Activated naive CD4-positive, alpha-beta T cell treated with anti-CD3 and anti-CD28 coated beads for 36 hours (primary cell): ENCODE results near the gene KIRREL1. TPM values are rescaled to one million over a fixed set of nuclear protein-coding genes. Genes with fewer than 3 reads are reported as not detected.

Source experiments
- CTCF ChIA-PET: fragments of 350-600 bp; sonication (Branson Sonifier 250); formaldehyde crosslinking; loops from one replicate; lab custom pipeline; 2021; ENCODE audit warnings: antibody characterized with exemption; lab: Charles Lee
- DNase-seq: peaks from one replicate; pipeline ENCODE4 v3.0.0-alpha.2; 2020
- H3K27ac Mint-ChIP-seq: one replicate; pipeline ENCODE4 v1.8.0; 2021; ENCODE audit warnings: mild to moderate bottlenecking, mixed read lengths
- H3K27me3 Mint-ChIP-seq: one replicate; pipeline ENCODE4 v1.8.0; 2021; ENCODE audit warnings: low read depth, mixed read lengths
- H3K36me3 Mint-ChIP-seq: one replicate; pipeline ENCODE4 v1.8.0; 2021; ENCODE audit warnings: low read depth, mixed read lengths
- H3K4me1 Mint-ChIP-seq: one replicate; pipeline ENCODE4 v1.8.0; 2021; ENCODE audit warnings: low read depth, mixed read lengths
- H3K4me3 Mint-ChIP-seq: one replicate; pipeline ENCODE4 v1.8.0; 2021; ENCODE audit warnings: mild to moderate bottlenecking, moderate library complexity, mixed read lengths
- H3K9me3 Mint-ChIP-seq: one replicate; pipeline ENCODE4 v1.8.0; 2021; ENCODE audit warnings: mixed read lengths
- intact Hi-C: fragments of 100-400 bp; cut with micrococcal nuclease; formaldehyde crosslinking; loops from one replicate; pipeline ENCODE4 v1.15.1; 2023
- total RNA-seq, 2 experiments: library from RNA; stranded (reverse); gene quantifications; one replicate each; pipeline ENCODE4 v1.2.3, GENCODE V29; 2021

Gene KIRREL1
- total RNA-seq, 2 experiments from 2014 or later, result 0.05 TPM; not detected in 1

DNA sequence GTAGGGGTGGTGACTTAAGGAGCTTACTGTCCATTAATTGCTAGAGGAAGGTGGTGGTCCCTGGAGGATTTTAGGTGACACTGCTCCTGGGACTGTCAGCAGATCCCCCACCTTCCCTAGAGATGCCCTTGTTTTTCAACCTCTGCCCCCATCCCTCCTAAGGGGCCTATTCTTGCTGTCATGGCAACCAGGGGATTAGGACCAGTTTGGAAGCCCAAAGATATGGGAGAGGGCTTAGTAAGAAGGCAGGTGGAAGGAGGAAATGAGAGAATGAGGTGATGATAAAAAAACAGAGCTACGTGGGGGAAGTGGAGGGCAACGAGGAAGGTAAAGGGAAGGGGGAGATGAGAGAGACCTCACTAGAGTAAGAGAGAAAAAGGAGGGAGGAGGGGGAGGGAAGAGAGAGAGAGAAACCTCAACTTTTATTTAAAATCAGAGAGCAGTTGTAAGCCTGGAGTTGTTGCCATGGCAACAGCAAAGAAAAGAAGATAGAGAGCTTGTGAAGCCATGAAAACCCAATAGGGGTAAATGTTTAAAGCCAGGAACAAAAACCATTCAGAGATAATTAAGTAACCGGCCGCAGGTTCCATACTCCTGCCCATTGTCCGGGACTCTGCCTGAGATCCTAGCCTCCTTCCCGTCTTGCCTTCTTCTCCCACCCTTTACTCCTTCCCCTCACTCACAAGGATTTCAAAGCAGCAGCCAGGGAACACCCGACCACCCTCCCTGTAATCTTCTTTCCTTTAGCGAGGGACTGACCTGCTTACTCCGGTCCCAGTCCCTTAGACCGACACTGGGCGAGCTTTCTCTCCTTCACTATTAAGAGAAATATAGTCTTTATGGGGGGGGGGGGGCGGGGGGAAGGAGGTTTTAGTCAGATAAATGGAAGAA, 20.6 kb downstream of the KIRREL1 start:
- intact Hi-C loops, result no loop called here
- Mint-ChIP-seq H3K4me1 (no peaks in the 10 kb centered on the region), H3K27ac (no peak overlapping the region), H3K9me3 (no peaks in the 10 kb centered on the region), H3K27me3 (peaks cover 4% of the 10 kb centered on the region), H3K36me3 (no peaks in the 10 kb centered on the region), H3K4me3 (no peak overlapping the region)
- CTCF ChIA-PET, result no interaction called here
- DNase-seq, result no peak

DNA sequence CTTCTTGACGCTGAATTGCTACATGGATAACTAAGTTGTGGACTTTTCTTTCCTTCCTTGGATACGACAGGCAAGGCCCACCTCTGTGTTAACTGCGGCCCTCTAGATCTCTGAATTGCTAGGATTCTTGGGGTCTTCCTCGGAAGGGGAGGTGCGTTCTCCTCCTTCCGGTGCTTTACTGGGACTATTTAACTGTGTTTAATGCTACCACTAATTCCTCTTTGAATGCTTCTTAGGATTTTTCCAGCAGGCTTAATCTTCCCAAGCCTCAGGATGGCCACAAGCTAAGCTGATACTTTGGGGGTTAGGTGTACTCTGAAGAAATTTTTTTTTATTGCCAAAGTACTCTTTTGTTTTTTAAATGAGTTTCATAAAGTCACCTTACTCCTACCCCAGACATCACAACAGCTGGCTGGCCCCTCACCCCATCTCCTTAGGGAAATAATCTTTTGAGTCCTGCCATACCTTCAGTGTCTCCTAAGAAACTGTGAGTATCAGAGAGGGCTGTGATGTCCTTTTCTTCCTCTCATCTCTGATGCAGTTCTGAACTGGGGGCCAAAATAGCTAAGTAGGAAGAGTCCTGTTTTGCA, 21.4 kb downstream of the KIRREL1 start:
- Mint-ChIP-seq H3K36me3 (no peaks in the 10 kb centered on the region), H3K27me3 (peaks cover 5% of the 10 kb centered on the region), H3K9me3 (no peaks in the 10 kb centered on the region), H3K4me1 (no peaks in the 10 kb centered on the region), H3K27ac (no peak overlapping the region), H3K4me3 (no peak overlapping the region)
- intact Hi-C loops, result no loop called here
- no peak for DNase-seq
- CTCF ChIA-PET, result interaction anchor here (0.6 kb wide), 1 partner anchor 264 kb away, joined by 3 read pairs; no protein-coding TSS in a partner anchor

- CTCF ChIA-PET, result interaction anchor here (0.5 kb wide), 1 partner anchor 54 kb away, joined by 3 read pairs; no protein-coding TSS in a partner anchor
Measured at GRCh38 chr1:158016651-158017335, 23.3 kb downstream of the KIRREL1 start.

GRCh38 chr1:158017800-158018595, 24.6 kb downstream of the KIRREL1 start:
- CTCF ChIA-PET, result interaction anchor here (1.2 kb wide), 1 partner anchor 26 kb away, joined by 4 read pairs; no protein-coding TSS in a partner anchor
- DNase-seq, result no peak
- H3K4me1 Mint-ChIP-seq, result no peaks in the 10 kb centered on the region
- H3K4me3 Mint-ChIP-seq, result no peak overlapping the region
- no peak overlapping the region for H3K27ac Mint-ChIP-seq
- no peaks in the 10 kb centered on the region for H3K36me3 Mint-ChIP-seq
- intact Hi-C loops, result no loop called here
- peaks cover 11% of the 10 kb centered on the region for H3K27me3 Mint-ChIP-seq
- H3K9me3 Mint-ChIP-seq, result no peaks in the 10 kb centered on the region

More at GRCh38 chr1:158016651-158017335, 23.3 kb downstream of the KIRREL1 start:
- H3K4me3 Mint-ChIP-seq, result no peak overlapping the region
- H3K27ac Mint-ChIP-seq, result no peak overlapping the region
- peaks cover 11% of the 10 kb centered on the region for H3K27me3 Mint-ChIP-seq
- no peaks in the 10 kb centered on the region for H3K36me3 Mint-ChIP-seq
- DNase-seq, result no peak
- H3K4me1 Mint-ChIP-seq, result no peaks in the 10 kb centered on the region
- intact Hi-C loops, result no loop called here
- no peaks in the 10 kb centered on the region for H3K9me3 Mint-ChIP-seq

DNA sequence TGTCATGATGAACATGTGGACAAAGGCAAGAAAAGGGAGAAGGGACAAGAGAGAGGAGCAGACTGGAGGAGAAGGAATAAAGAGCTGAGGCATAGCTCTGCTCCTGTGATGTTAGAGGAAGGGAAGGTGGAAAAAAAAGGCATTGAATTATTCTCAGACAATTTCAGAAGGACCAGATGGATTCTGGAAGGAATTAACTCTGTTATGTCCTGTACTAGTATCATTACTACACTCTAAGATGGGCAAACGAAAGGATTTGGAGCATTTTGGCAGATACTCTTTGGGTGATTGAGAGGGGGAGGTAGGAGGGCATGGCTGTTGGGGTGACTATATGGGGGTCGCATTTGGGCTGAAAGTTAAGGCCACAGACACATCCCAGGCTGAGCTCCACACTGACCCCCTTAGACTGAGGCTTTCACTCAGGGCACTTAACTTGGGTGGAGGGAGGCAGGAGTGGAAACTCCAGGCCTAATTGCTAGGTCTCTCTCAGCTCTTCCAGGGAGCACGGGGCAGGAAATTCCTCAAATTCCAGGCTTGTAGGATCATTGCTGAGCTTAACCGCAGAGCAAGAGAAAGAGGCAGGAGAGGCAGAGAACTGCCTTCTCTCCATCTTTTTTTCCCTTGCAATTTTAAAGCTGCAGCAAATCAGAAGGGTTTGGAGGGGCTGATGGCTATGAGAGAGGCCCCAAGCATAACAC, 25.9 kb downstream of the KIRREL1 start:
- CTCF ChIA-PET, result interaction anchor here (1.2 kb wide), 1 partner anchor 14 kb away, joined by 3 read pairs; no protein-coding TSS in a partner anchor
- intact Hi-C loops, result no loop called here
- no peak for DNase-seq
- Mint-ChIP-seq H3K4me1 (no peaks in the 10 kb centered on the region), H3K4me3 (no peak overlapping the region), H3K27ac (no peak overlapping the region), H3K27me3 (peaks cover 8% of the 10 kb centered on the region), H3K9me3 (no peaks in the 10 kb centered on the region), H3K36me3 (no peaks in the 10 kb centered on the region)

DNA sequence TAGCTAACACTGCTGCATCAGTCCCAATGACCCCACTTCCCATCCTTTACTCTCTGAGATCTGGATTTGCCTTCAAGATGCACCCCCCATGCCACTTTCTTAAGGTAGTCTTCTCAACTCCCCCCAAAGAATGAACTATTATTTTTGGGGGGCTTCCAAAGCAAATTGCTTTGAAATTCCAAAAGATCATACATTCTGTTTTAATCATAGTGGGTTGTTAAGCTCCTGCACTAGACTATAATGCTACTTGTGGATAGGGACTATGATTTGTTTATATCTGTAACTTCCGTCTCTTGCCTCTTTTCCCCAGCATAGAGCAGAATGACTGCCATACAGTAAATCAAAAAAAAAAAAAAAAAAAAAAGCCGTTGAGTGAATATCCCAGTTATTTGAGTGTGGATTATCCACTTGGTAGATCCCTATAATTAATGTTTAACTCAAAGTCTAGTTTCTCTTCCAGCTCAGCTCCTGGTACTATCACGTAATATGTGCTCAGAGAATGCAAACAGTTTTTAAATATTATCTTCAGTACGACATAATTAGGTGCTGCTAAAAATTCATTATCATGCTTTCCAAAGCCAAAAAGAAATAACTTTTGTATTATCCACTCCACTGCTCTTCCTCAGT, 26.9 kb downstream of the KIRREL1 start:
- Mint-ChIP-seq H3K4me1 (no peaks in the 10 kb centered on the region), H3K9me3 (no peaks in the 10 kb centered on the region), H3K27me3 (peaks cover 8% of the 10 kb centered on the region), H3K27ac (no peak overlapping the region), H3K4me3 (no peak overlapping the region), H3K36me3 (no peaks in the 10 kb centered on the region)
- no peak for DNase-seq
- CTCF ChIA-PET, result interaction anchor here (0.6 kb wide), 1 partner anchor 66 kb away, joined by 3 read pairs; no protein-coding TSS in a partner anchor
- intact Hi-C loops, result no loop called here

- peaks cover 7% of the 10 kb centered on the region for H3K27me3 Mint-ChIP-seq
- intact Hi-C loops, result no loop called here
- no peaks in the 10 kb centered on the region for H3K36me3 Mint-ChIP-seq
- no peak overlapping the region for H3K27ac Mint-ChIP-seq
- no peak overlapping the region for H3K4me3 Mint-ChIP-seq
- CTCF ChIA-PET, result interaction anchor here (0.6 kb wide), 1 partner anchor 65 kb away, joined by 3 read pairs; no protein-coding TSS in a partner anchor
- H3K9me3 Mint-ChIP-seq, result no peaks in the 10 kb centered on the region
- DNase-seq, result no peak
- no peaks in the 10 kb centered on the region for H3K4me1 Mint-ChIP-seq
Measured at GRCh38 chr1:158020886-158021620, 27.6 kb downstream of the KIRREL1 start.

GRCh38 chr1:158021721-158022120, 28.3 kb downstream of the KIRREL1 start:
- H3K27ac Mint-ChIP-seq, result no peak overlapping the region
- no peaks in the 10 kb centered on the region for H3K36me3 Mint-ChIP-seq
- H3K9me3 Mint-ChIP-seq, result no peaks in the 10 kb centered on the region
- DNase-seq, result no peak
- H3K4me1 Mint-ChIP-seq, result no peaks in the 10 kb centered on the region
- peaks cover 7% of the 10 kb centered on the region for H3K27me3 Mint-ChIP-seq
- CTCF ChIA-PET, result no interaction called here
- H3K4me3 Mint-ChIP-seq, result no peak overlapping the region
- intact Hi-C loops, result no loop called here

GRCh38 chr1:158022554-158023312, 29.3 kb downstream of the KIRREL1 start:
- DNase-seq, result no peak
- CTCF ChIA-PET, result no interaction called here
- H3K9me3 Mint-ChIP-seq, result no peaks in the 10 kb centered on the region
- H3K4me1 Mint-ChIP-seq, result no peaks in the 10 kb centered on the region
- intact Hi-C loops, result no loop called here
- H3K27me3 Mint-ChIP-seq, result peaks cover 7% of the 10 kb centered on the region
- no peak overlapping the region for H3K27ac Mint-ChIP-seq
- H3K4me3 Mint-ChIP-seq, result no peak overlapping the region
- no peaks in the 10 kb centered on the region for H3K36me3 Mint-ChIP-seq

GRCh38 chr1:158024737-158025136, 31.3 kb downstream of the KIRREL1 start:
- CTCF ChIA-PET, result interaction anchor here (1.0 kb wide), 1 partner anchor 10 kb away, joined by 3 read pairs; no protein-coding TSS in a partner anchor
- H3K4me1 Mint-ChIP-seq, result no peaks in the 10 kb centered on the region
- no peaks in the 10 kb centered on the region for H3K36me3 Mint-ChIP-seq
- H3K9me3 Mint-ChIP-seq, result no peaks in the 10 kb centered on the region
- no peak overlapping the region for H3K27ac Mint-ChIP-seq
- H3K27me3 Mint-ChIP-seq, result peaks cover 7% of the 10 kb centered on the region
- no peak overlapping the region for H3K4me3 Mint-ChIP-seq
- DNase-seq, result no peak
- intact Hi-C loops, result no loop called here
